Measurements from ENCODE around the gene LYPD4.

Gene LYPD4

DNA sequence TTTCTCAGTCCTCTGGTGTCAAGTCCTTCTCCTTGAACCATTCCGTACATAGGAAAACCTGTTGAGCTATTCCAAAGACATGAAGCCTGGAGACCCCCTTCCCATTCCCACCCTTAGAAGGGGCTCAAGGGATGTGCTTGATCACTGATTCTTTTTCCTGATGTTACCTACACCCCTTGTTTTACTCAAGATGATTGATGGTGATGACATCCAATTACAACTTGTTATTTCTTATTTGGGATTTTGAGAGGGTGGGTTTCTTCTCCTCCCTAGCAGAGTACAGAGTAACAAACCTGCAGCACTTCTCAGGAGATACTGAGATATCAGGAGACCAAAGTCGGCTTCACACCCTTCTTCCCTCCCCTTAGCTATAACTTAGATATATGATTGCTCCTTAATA is 8.9 kb upstream of the LYPD4 start:
- in situ Hi-C loops (cut with MboI; ENCODE audit: low sequenced_read_pairs) = no loop called here

DNA sequence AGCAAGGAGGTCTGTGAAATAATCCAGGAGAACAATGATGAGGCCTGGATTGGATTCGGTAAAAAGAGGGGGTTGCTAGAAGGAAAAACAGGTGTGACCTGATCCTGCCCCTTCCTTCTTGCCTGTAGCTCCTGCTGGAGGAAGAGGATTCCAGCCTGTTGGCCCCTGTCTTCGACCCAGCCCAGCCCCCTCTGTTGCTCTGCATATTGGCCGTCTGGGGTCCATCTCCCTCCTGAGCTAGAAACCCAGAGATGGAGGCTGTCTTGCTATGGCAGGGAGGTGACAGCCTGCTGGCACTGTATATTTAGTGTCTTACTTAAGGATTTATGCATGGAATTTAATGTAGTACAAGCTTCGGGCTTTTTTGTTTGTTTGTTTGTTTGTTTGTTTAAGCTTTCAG is 7.0 kb upstream of the LYPD4 start:
- in situ Hi-C loops (cut with MboI; ENCODE audit: low sequenced_read_pairs) = no loop called here

DNA sequence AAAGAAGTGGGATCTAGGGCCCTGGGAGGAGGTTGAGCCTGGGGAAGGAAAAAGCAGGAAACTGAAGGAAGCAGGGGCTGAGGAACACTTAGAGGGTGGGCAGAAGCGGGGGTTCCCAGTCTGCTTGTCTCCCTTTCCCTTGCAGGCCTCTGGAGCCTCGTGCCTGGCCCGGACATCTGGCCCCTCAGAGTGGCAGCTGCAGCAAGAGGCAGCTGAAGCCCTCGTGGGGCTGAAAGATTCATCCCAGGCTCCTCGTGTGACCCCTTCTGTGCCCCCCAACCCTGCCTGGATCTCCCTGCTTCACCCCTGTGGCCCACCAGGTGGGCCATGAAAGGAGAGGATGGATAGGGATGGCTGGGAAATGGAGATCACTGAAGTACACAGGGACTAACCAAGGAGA is 5.9 kb upstream of the LYPD4 start:
- in situ Hi-C loops (cut with MboI; ENCODE audit: low sequenced_read_pairs) = no loop called here

DNA sequence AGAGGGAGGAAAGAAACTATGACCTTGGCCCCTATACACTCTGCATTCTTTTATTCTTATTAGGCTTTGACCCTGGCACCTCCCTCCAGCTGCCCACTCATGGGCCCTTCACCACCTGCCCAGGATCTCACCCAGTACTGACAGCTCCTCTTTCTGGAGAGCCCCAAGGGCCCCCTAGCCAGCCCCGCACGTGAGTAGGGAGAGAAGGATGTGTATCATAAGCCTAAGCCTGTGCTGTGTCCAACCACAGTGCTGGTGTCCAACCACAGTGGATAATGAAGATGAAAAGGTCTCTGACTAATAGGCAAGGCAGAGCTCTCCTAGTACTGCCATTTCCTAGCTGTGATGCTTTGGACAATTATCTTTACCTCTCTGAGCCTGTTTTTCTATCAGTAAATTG is 4.6 kb upstream of the LYPD4 start:
- in situ Hi-C loops (cut with MboI; ENCODE audit: low sequenced_read_pairs) = no loop called here

DNA sequence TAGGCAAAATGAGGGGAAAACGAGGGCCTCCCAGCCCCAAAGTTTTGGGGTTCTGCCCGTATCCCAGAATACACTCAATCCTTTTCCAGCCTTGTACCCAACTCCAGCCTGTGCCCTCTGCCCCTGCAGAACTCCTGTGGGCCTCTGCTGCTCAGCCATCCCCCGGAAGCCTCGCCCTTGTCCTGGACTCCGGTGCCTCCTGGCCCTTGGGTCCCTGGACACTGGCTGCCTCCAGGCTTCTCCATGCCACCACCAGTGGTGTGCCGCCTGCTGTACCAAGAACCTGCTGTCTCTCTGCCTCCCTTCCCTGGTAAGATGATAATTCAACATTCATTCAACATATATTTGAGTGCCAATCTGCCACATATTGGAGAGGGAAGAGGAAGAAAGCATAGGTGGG is 4.2 kb upstream of the LYPD4 start:
- in situ Hi-C loops (cut with MboI; ENCODE audit: low sequenced_read_pairs) = no loop called here

DNA sequence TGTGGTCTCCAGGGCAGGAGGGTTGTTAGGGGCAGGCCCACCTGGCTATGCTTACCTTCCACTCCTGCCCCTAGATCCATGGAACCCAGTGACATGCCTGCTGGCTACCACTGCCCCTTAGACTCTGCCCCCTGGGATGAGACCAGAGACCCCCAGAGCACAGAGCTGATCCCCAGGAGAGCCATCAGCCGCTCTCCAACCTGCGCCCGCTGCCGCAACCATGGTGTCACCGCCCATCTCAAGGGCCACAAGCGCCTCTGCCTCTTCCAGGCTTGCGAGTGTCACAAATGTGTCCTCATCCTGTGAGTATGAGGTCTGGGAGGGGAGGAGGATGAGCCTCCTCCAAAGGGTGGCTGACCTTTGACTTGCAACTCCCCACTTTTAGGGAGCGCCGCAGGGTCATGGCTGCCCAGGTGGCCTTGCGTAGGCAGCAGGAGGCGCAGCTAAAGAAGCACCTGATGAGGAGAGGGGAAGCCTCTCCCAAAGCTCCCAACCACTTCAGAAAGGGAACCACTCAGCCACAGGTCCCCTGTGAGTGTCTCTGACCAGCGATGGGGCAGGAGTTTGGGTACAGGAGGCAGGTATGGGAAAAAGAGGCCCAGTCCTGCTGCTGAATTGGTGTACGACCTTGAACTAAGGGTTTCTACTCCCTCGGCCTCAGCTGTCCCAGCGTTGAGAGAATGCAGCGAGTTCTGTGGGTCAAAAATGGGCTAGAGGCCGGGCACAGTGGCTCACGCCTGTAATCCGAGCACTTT is 3.0 kb upstream of the LYPD4 start:
- in situ Hi-C loops (cut with MboI; ENCODE audit: low sequenced_read_pairs) = no loop called here

DNA sequence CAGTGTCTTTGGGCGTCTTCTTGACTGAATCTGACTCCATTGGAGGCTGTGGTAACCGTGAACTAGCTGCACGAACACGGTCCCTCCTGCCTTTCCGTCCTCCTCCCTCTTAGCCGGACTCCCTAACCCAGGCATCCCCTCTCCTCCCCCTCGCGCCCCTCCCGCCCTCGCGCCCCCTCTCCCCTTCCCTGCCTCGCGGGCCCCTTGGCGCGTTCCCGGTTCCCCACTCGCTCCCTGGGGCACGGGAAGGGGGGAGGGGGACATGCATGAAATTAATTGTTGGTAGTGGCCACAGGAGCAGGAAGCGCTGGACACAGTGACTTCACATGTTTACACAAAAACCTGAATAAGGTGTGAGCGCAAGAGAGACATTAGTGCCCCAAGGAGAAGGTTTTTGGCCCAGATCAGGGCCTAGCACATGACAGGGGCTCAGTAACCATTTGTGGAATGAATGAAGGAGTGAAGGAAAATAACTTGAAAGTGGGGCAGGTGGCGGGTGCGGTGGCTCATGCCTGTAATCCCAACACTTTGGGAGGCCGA is 638 bp upstream of the LYPD4 start:
- in situ Hi-C loops (cut with MboI; ENCODE audit: low sequenced_read_pairs) = no loop called here

DNA sequence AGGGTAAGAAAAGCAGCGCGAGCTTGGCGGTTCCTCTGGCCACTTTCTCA is 343 bp upstream of the LYPD4 start, which contains the start of gene DMRTC2:
Gene DMRTC2 (plus strand): TSS at position 42 of the 50 bp plus-strand sequence. CDS start 2,387 bp downstream, outside the sequence.
- in situ Hi-C loops (cut with MboI; ENCODE audit: low sequenced_read_pairs) = no loop called here

DNA sequence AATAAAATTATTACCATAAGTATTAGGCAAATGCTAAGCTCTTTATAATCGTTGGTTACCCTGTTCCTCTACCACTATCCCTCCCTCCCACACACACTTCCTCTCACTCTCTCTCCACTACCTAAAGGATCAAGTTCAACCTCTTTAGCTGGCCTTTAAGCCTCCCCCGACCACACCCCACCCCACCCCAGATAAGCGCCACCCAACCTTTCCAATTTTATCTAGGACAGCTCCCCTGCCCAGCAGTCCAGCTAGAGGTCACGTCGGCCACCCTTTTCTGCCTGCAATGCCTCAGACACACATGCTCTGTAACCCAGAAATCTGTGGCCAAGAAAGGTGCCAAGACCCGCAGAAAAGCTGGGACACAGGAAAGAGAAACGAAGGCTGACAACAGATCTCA is 1.1 kb downstream of the LYPD4 start:
- in situ Hi-C loops (cut with MboI; ENCODE audit: low sequenced_read_pairs) = no loop called here

DNA sequence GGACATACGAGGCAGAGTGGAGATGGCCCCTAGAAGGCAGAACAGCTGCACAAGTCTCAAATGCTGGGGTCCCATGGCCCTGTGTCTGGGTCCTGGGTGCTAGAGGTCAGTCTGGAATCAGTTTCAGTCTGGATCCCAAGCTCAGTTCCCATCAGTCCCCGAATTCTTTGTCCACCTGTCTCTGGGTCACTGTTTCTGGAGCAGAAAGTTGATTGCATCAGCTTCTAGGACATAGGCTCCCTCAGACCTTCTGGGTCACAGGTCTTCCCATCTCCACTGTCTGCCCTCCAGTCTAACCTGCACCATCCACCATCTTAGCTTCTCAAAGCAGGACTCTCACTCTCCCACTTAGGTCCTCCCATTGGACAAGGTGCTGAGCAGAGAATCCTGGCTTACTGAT is 5.3 kb downstream of the LYPD4 start:
- in situ Hi-C loops (cut with MboI; ENCODE audit: low sequenced_read_pairs) = no loop called here

DNA sequence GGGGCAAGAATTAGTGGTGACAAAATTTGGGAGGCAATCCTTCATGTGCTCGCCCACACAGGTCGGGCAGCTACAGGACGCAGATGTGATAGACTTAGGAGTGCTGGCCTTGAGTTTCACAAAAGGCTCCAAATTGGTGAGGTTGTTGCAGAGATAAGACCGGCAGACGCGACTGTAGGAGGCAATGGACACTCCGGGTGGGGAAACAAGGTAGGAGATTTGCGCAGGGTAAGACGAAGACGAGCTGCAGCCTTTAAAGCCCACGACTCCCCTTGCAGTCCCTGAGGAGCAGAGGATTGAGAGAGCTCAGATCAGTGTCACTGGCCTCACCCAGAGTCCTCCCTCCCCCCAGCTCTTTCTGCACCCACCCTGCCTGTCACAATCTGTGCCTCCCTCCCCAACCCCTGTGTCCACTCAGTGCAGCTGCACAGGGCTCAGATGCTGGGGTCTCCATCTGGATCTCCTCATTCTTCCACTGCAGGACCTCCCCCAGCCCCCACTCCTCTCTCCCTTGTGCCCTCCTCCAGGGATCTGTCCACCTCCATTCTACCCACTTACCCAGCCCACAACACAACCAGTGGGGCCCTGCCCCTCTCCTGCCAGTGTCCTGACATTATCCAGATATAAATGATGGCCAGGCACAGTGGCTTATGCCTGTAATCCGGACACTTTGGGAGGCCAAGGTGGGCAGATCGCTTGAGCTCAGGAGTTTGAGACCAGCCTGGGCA is 6.3 kb downstream of the LYPD4 start:
- in situ Hi-C loops (cut with MboI; ENCODE audit: low sequenced_read_pairs) = no loop called here

DNA sequence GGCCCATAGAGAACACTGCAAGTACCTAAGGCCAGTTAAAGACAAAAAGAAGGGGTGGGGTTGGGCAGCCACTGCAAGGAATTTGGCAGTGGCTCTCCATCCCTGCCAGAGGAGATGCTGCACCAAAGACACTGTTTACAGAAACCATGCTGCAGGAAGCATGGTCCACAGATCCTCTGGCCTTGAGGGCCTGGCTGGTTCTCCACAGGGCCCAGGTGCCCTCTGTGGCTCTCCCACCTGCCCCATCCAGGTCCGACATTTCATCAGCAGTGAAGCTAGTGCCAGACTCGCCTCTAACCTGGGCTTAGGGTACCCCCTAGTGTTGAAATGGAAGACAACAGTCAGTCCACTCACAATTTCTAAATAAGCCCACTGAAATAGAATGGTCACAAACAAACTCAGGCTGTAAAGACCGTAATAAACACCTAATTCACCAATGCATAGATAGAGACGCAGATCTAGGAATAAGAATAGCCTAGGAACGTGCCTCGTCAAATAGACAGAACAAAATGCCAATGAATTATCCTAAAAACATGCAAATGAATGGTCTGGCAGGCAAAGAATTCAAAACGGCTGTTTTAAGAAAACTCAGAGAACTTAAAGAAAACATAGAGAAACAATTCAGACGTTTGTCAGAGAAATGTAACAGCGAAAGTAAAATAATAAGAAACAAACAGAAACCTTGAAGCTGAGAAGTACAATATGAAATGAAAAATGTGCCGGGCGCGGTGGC is 23.3 kb downstream of the LYPD4 start:
- in situ Hi-C loops (cut with MboI; ENCODE audit: low sequenced_read_pairs) = no loop called here

DNA sequence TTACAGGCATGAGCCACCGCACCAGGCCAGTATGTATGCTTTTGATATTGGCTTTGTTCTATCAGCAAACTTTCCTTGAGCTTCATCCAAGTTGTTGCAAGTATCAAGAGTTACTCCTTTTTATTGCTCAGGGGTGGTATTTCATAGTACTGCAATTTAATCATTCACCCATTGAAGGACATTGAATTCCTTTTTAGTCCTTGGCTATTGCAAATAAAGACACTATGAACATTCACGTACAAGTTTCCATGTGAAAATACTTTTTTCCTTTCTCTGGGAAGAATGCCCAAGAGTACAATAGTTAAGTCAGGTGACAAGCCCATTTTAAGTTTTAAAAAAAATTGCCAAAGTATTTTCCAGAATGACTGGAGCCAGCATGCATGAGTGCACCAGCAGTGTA is 27.7 kb downstream of the LYPD4 start:
- in situ Hi-C loops (cut with MboI; ENCODE audit: low sequenced_read_pairs) = no loop called here

DNA sequence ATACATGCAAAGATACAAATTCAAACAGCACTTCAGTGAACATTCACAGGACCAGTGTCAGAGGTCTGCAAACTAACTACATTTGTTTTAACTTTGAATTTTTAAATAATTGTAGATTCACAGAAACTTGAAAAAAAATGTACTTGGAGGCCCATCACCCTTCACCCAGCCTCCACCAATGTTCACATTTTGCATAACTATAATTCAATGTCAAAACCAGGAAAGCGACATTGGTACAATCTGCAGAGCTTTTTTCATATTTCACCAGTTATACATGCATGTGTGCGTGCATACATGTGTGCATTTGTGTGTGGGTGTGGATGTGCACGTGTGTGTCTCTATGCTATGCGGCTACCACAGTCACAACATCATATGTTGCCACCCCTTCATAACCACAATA is 29.2 kb downstream of the LYPD4 start:
- in situ Hi-C loops (cut with MboI; ENCODE audit: low sequenced_read_pairs) = no loop called here

DNA sequence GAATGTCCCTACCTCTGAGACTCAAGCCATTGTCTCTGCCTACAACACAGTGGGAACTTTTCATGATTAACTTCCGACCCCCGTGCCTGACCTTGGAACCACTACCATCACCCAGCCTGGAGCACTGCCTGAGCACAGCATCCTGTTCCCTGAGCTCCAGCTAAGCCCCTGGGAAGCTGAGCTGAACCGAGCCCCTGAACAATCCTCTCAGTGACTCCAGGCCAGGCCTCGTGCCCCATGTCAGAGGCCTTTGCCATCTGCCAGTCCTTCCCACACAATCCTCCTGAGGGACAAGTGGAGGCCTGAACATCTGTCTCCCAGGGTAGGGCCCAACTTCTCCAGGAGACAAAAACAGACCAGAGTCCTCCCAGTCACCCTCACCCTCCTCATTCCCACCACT is 30.6 kb downstream of the LYPD4 start:
- in situ Hi-C loops (cut with MboI; ENCODE audit: low sequenced_read_pairs) = no loop called here

DNA sequence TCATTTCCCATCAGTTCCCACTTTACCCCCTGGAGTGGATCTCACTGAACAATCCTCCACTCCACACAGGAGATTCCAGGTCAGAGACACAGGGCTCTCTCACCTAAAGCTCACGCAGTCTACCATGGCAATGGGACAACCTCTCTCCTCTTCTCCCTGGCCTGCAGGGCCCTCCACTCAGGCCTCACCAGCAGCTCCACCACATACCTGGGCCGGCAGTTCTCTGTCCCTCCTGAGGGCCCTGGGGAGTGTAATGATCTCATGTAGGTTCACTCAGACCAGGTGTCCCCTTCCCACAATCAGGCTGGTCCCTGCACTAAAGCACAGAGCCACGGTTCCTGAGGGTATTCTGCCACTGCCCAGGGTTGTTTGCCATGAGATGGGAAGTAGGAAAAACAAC is 32.5 kb downstream of the LYPD4 start:
- in situ Hi-C loops (cut with MboI; ENCODE audit: low sequenced_read_pairs) = no loop called here

DNA sequence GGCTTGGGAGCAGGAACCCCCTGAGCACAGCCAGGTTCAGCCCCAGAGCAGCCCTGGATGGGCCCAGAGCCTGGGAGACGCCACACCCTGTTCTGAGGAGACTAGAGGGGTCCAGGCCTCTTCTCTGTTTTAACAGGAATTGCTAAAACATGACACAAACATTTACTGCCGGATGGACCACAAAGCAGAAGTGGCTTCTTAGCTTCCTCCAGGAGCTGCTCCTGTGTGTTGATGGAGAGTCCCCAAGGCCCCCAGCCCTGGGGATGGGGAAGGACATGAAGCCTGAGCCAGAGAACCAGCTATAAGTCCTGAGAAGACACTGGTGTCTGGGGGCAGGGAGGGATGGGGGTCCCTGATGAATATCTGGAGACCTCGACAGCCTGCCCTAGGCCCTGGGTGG is 33.4 kb downstream of the LYPD4 start:
- in situ Hi-C loops (cut with MboI; ENCODE audit: low sequenced_read_pairs) = no loop called here

DNA sequence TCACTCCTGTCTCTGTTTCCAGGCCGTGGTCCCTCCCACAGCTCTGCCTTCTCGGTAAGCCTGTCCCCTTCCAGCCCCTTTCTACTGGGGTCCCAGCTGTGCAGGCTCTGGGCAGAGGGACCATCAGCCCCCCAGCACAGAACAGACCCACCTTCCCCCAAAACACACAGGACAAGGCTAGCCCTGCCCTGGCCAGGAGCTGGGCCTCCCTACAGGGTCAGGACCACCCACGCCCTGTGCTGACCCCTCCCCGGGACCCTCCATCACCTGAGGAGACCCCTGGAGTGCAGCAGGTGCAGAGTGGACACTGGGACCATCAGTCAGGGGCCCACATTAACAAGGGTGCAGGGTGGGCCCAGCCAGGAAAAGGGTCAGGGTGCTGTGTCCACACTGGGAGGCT is 34.2 kb downstream of the LYPD4 start:
- in situ Hi-C loops (cut with MboI; ENCODE audit: low sequenced_read_pairs) = no loop called here

DNA sequence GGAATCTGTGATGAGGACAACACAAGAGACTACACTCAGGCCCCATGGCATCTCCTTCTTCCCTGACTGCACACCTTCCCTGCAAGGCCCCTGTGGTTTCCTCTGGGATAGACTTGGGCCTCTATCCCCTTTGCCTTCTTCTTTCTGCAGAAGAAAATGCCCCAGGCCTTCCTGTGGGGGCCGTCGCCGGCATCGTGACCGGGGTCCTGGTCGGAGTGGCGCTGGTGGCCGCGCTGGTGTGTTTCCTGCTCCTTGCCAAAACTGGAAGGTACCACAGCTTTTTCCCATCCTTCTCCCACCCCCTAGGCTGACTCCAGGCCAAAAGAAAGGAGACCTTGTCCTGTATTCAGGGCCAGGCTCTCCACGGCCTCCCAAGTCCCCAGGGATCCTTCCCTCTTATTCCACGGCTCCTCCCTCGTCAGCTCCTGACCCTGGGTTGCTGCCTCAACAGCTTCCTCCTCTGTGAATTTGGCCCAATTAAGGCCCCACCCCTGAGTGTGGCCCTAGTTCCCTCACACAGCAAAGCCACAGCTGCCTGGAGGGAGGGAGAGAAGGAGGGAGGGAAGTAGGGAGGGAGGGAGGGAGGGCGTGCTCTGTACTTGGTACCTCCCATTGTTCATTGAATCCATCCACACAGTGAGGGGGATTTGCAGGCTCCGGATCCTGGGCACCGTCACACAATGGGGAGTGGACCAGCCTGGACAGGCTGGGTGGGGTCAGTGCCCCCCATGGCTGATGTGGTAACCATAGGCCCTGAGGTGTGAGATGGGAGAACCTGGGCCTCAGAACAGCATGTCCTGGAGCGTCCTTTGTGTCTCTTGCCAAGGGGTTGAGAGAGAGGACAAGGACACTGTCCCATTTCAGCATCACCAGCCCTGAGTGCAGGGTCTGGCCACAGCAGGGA is 35.6 kb downstream of the LYPD4 start:
- in situ Hi-C loops (cut with MboI; ENCODE audit: low sequenced_read_pairs) = no loop called here

DNA sequence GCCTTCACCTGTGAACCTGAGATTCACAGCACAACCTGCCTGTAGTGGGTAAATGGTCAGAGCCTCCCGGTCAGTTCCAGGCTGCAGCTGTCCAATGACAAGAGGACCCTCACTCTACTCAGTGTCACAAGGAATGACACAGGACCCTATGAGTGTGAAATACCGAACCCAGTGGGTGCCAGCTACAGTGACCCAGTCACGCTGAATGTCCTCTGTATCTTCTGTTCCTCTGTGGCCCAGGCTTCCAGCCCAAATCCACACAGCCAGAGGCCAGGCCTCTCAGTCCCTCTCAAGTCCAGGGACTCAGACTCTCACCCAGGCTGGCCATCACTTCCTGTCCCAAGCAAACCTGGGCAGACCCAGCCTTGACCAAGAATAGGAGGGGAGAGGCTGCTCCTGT is 37.3 kb downstream of the LYPD4 start:
- in situ Hi-C loops (cut with MboI; ENCODE audit: low sequenced_read_pairs) = no loop called here

DNA sequence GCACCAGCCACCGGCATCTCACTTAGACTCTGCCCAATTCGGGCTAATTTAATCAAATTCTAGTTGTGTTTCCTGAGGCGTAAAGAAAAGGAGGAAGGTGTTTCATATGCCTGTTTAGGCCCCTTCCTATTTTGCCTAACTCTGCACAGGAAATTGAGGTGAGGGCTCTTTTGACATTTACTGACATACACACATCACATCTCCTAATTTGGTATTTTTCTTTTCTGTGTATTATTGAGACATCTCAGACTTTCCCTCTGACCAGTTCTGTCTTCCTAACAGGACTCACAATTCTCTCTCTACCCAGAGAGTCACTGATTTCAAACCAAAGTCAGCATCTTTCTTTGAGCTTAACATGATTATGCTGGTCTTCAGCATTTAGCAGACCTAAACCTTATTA is 40.1 kb downstream of the LYPD4 start:
- in situ Hi-C loops (cut with MboI; ENCODE audit: low sequenced_read_pairs) = no loop called here
